GM12878 (cell line): ENCODE data around the gene TMEM88. TPM values are rescaled to one million over a fixed set of nuclear protein-coding genes. Genes with fewer than 3 reads are reported as not detected.

Source experiments
- ATAC-seq: fragments of 200-7000 bp; cut with Tn5 transposase; 3 replicates; pipeline ENCODE4 v1.9.1; 2020; ENCODE audit warnings: mild to moderate bottlenecking, moderate library complexity
- BruUV-seq: library from RNA; stranded (reverse); fragments of 400-500 nt; replicated peaks from 2 replicates; lab custom pipeline; 2021; lab: Mats Ljungman, UMichigan
- CTCF ChIA-PET: fragments of 300-600 bp; sonication (Branson Sonifier 250); formaldehyde crosslinking; extraction: SDS; loops from one replicate; lab custom pipeline; 2021; ENCODE audit warnings: inconsistent platforms; lab: Yijun Ruan, JAX
- POLR2A ChIA-PET: fragments of 350-600 bp; formaldehyde crosslinking; extraction: SDS; loops from one replicate; lab custom pipeline; 2021; ENCODE audit warnings: inconsistent platforms; lab: Charles Lee
- RAD21 ChIA-PET: fragments of 300-600 bp; sonication (Branson Sonifier 250); formaldehyde crosslinking; loops from one replicate; lab custom pipeline; 2023; ENCODE audit warnings: antibody characterized with exemption; ENCODE audit not compliant: unreplicated experiment; lab: Charles Lee
- SMC1A ChIA-PET: fragments of 300-600 bp; sonication (Branson Sonifier 250); formaldehyde crosslinking; loops from one replicate; lab custom pipeline; 2023; ENCODE audit not compliant: unreplicated experiment, uncharacterized antibody; lab: Charles Lee
- DNase-seq: peaks from one replicate; pipeline ENCODE4 v3.0.0-alpha.2; 2011; ENCODE audit warnings: low read depth, low spot score
- FAIRE-seq: peaks from 3 replicates; lab custom pipeline; 2011; peaks lifted over from hg19 to GRCh38; lab: Jason Lieb, UNC
- H2AFZ ChIP-seq: 2 replicates; pipeline ENCODE4 v1.6.0; 2011; ENCODE audit warnings: low read depth, low read length, control low read depth; ENCODE audit not compliant: control insufficient read depth
- H3K27ac ChIP-seq: 2 replicates; pipeline ENCODE4 v1.5.1; 2011; ENCODE audit warnings: control low read depth; ENCODE audit not compliant: control insufficient read depth, insufficient read depth
- H3K27me3 ChIP-seq, 2 experiments: replicated peaks in 1 of 2; 2 replicates each; pipeline versions ENCODE4 v1.6.0 to v1.6.1; 2011; ENCODE audit warnings: low read length in 1 of 2; ENCODE audit not compliant: control insufficient read depth in 2 of 2, insufficient read depth in 2 of 2
- H3K36me3 ChIP-seq, 2 experiments: 2 replicates each; pipeline ENCODE4 v1.5.1; 2011; ENCODE audit warnings: low read length in 1 of 2; ENCODE audit not compliant: control insufficient read depth in 2 of 2, insufficient read depth in 2 of 2
- H3K4me1 ChIP-seq: 2 replicates; pipeline ENCODE4 v1.6.1; 2011; ENCODE audit warnings: mild to moderate bottlenecking, low read length, moderate library complexity, mixed read lengths; ENCODE audit not compliant: control insufficient read depth, insufficient read depth
- H3K4me2 ChIP-seq: 2 replicates; pipeline ENCODE4 v1.6.0; 2011; ENCODE audit warnings: control low read depth; ENCODE audit not compliant: control insufficient read depth, insufficient read depth
- H3K4me3 ChIP-seq: fragments of 200-600 bp; sonication (generic); 2 replicates; pipeline ENCODE4 v1.5.1; 2016
- H3K79me2 ChIP-seq: 2 replicates; pipeline ENCODE4 v1.6.0; 2011; ENCODE audit warnings: low read length; ENCODE audit not compliant: control insufficient read depth, insufficient read depth
- H3K9ac ChIP-seq: 2 replicates; pipeline ENCODE4 v1.8.0; 2011; ENCODE audit warnings: low read length, control low read depth, mixed read lengths; ENCODE audit not compliant: control insufficient read depth, insufficient read depth
- H3K9me3 ChIP-seq: replicated peaks from 3 replicates; pipeline ENCODE4 v1.5.1; 2011; ENCODE audit warnings: mild to moderate bottlenecking, low read length; ENCODE audit not compliant: control insufficient read depth, insufficient read depth
- H4K20me1 ChIP-seq: 2 replicates; pipeline ENCODE4 v1.6.0; 2011; ENCODE audit not compliant: control insufficient read depth, insufficient read depth
- BACH1 ChIP-seq: fragments of 450-650 bp; IDR thresholded peaks from 2 replicates; pipeline ENCODE4 v1.6.1; 2017; ENCODE audit warnings: mild to moderate bottlenecking, borderline replicate concordance
- EED ChIP-seq: sonication (generic); IDR thresholded peaks from 2 replicates; pipeline ENCODE4 v1.6.1; 2016; ENCODE audit warnings: antibody characterized with exemption, low read depth
- ELK1 ChIP-seq: IDR thresholded peaks from 2 replicates; pipeline ENCODE4 v1.6.1; 2012; ENCODE audit warnings: low read depth, low read length, improper control_type of control experiment
- FOXM1 ChIP-seq: IDR thresholded peaks from 2 replicates; pipeline ENCODE4 v1.6.1; 2012; ENCODE audit warnings: low read depth, mild to moderate bottlenecking, inconsistent platforms, low read length, moderate library complexity
- IRF4 ChIP-seq: IDR thresholded peaks from 2 replicates; pipeline ENCODE4 v1.6.1; 2011; ENCODE audit warnings: low read depth, low read length
- MXI1 ChIP-seq: fragments of 150-350 bp; IDR thresholded peaks from 2 replicates; pipeline ENCODE4 v1.6.1; 2011; ENCODE audit warnings: low read depth, mild to moderate bottlenecking, inconsistent platforms, low read length, improper control_type of control experiment
- PAX8 ChIP-seq: fragments of 450-650 bp; IDR thresholded peaks from 2 replicates; pipeline ENCODE4 v1.6.1; 2017; ENCODE audit warnings: mild to moderate bottlenecking, moderate library complexity
- RBBP5 ChIP-seq: fragments of 200-600 bp; sonication (generic); conservative IDR thresholded peaks from 2 replicates; pipeline ENCODE4 v1.6.1; 2016
- RELB ChIP-seq: fragments of 450-650 bp; IDR thresholded peaks from 2 replicates; pipeline ENCODE4 v1.6.1; 2017; ENCODE audit warnings: low read depth, mild to moderate bottlenecking, moderate library complexity
- SIN3A ChIP-seq: IDR thresholded peaks from 2 replicates; pipeline ENCODE4 v1.6.1; 2012; ENCODE audit warnings: low read depth, low read length, improper control_type of control experiment
- SREBF2 ChIP-seq: IDR thresholded peaks from 2 replicates; pipeline ENCODE4 v1.6.1; 2012; ENCODE audit warnings: mild to moderate bottlenecking, low read length
- ZNF207 ChIP-seq: fragments of 450-650 bp; IDR thresholded peaks from 2 replicates; pipeline ENCODE4 v1.6.1; 2014; ENCODE audit warnings: antibody characterized with exemption, mild to moderate bottlenecking, borderline replicate concordance
- WGBS: methylation state at CpG from one replicate; pipeline ENCODE4 v1.1.6; 2016; ENCODE audit warnings: low lambda C conversion rate; ENCODE audit not compliant: insufficient replicate concordance, insufficient coverage; ENCODE audit errors: missing lambda C conversion rate; 5-methylcytosine and 5-hydroxymethylcytosine counted together
- in situ Hi-C: fragments of 300-500 bp; cut with MboI; formaldehyde crosslinking; loops from 9 replicates; pipeline ENCODE4 v1.14.3; 2018; ENCODE audit warnings: mixed read lengths
- intact Hi-C: fragments of 100-400 bp; cut with micrococcal nuclease; formaldehyde crosslinking; loops from one replicate; pipeline ENCODE4 v1.14.2; 2022; ENCODE audit not compliant: unreplicated experiment
- polyA plus RNA-seq, 11 experiments: library from polyadenylated mRNA; depleted of rRNA in 4 of 11; unstranded in 6 of 11; stranded (reverse) in 5 of 11; fragments of >200 nt; fragmentation: Nextera tagmentation in 4 of 11; fragmentation: Illumina TruSeq in 1 of 11; extraction: Ambion mirVana in 4 of 11; extraction: Trizol in 1 of 11; gene quantifications; 1 replicate in 1 of 11; 2 replicates in 10 of 11; pipeline versions ENCODE4 v1.2.1 to v1.2.3, GENCODE V29; 2011 to 2016; ENCODE audit warnings: inconsistent platforms in 2 of 11, missing spikeins in 2 of 11, low read depth in 1 of 11
- total RNA-seq, 4 experiments: library from RNA; depleted of rRNA in 3 of 4; stranded (reverse); fragments of >200 nt in 3 of 4; fragmentation: Illumina TruSeq in 1 of 4; extraction: Trizol in 1 of 4; gene quantifications; 2 replicates each; pipeline versions ENCODE4 v1.2.1 to v1.2.3, GENCODE V29; 2013 to 2021

The TMEM88 gene
- total and polyA plus RNA-seq, 10 of the 15 experiments (the other 5 are each of a cell fraction or from before 2014, with no cell fraction given), result 0.21 to 2.2 (median 0.62) TPM; not detected in 5

- RAD21 ChIA-PET, result interaction anchor here (1.3 to 2.1 kb wide), 3 partner anchors 14 to 75 kb away, joined by 3 to 9 read pairs (median 5); partner anchors contain the start of gene KDM6B
- Histone ChIP-seq H3K9ac (no peak overlapping the region), H3K9me3 (no peaks in the 10 kb centered on the region), H3K36me3 (no peaks in the 10 kb centered on the region), H4K20me1 (no peaks in the 10 kb centered on the region), H2AFZ (no peak overlapping the region), H3K4me1 (no peaks in the 10 kb centered on the region), H3K4me2 (no peak overlapping the region), H3K79me2 (no peaks in the 10 kb centered on the region), H3K27ac (no peak overlapping the region), H3K27me3 (peaks cover 0 to 2% of the 10 kb centered on the region in 2 experiments; a peak in 2 of 4 replicates), H3K4me3 (no peak overlapping the region)
- 54% methylated on average over 27 of the region's 27 CpGs for WGBS
- no peak for FAIRE-seq
- SMC1A ChIA-PET, result interaction anchor here (0.9 to 1.9 kb wide), 4 partner anchors 26 to 200 kb away, joined by 3 to 6 read pairs (median 4); no protein-coding TSS in a partner anchor
- intact Hi-C loops (no loop called here), in situ Hi-C loops (no loop called here)
- DNase-seq, result no peak
- BruUV-seq, result no TSS peak
- POLR2A ChIA-PET, result interaction anchor here (0.5 kb wide), 1 partner anchor 201 kb away, joined by 10 read pairs; no protein-coding TSS in a partner anchor
- CTCF ChIA-PET, result interaction anchor here (0.6 to 1.6 kb wide), 4 partner anchors 21 to 198 kb away, joined by 3 to 6 read pairs (median 4); no protein-coding TSS in a partner anchor
- TF ChIP-seq SIN3A (no peak), SREBF2 (no peak), RELB (no peak), ELK1 (no peak), IRF4 (no peak), FOXM1 (no peak), PAX8 (no peak), ZNF207 (no peak), MXI1 (no peak), RBBP5 (no peak), BACH1 (no peak), EED (no peak)
- no peak for ATAC-seq
Measured at GRCh38 chr17:7818746-7819645, 35.9 kb upstream of the TMEM88 start.
